Keratinocyte (primary cell): ENCODE data around the gene POMT2. TPM values are rescaled to one million over a fixed set of nuclear protein-coding genes. Genes with fewer than 3 reads are reported as not detected.

Experiments used
- DNase-seq: peaks from one replicate; pipeline ENCODE4 v3.0.0-alpha.2; 2011; ENCODE audit warnings: low read depth, missing footprints, low spot score
- FAIRE-seq: peaks from 2 replicates; lab custom pipeline; 2011; peaks lifted over from hg19 to GRCh38; lab: Jason Lieb, UNC
- H2AFZ ChIP-seq: 2 replicates; pipeline ENCODE4 v1.6.0; 2012; ENCODE audit warnings: low read length, control low read depth, inconsistent platforms; ENCODE audit not compliant: control insufficient read depth
- H3K27ac ChIP-seq: 2 replicates; pipeline ENCODE4 v1.5.1; 2011; ENCODE audit warnings: low read length; ENCODE audit not compliant: control insufficient read depth, insufficient read depth
- H3K27me3 ChIP-seq: 3 replicates; pipeline ENCODE4 v1.6.0; 2011; ENCODE audit warnings: low read length; ENCODE audit not compliant: control insufficient read depth, insufficient read depth; ENCODE audit errors: extremely low read depth
- H3K36me3 ChIP-seq, 2 experiments: 2 replicates in 1 of 2; 3 replicates in 1 of 2; pipeline ENCODE4 v1.5.1; 2011; ENCODE audit warnings: low read length in 2 of 2, mild to moderate bottlenecking in 1 of 2; ENCODE audit not compliant: control insufficient read depth in 2 of 2, insufficient read depth in 2 of 2; ENCODE audit errors: extremely low read depth in 1 of 2
- H3K4me1 ChIP-seq: 3 replicates; pipeline ENCODE4 v1.5.1; 2011; ENCODE audit warnings: low read length; ENCODE audit not compliant: control insufficient read depth, insufficient read depth; ENCODE audit errors: extremely low read depth
- H3K4me2 ChIP-seq: 3 replicates; pipeline ENCODE4 v1.6.0; 2011; ENCODE audit warnings: low read depth, low read length; ENCODE audit not compliant: control insufficient read depth, insufficient read depth; ENCODE audit errors: extremely low read depth
- H3K4me3 ChIP-seq, 3 experiments: fragments of 200-600 bp in 1 of 3; sonication (generic) in 1 of 3; 2 replicates in 2 of 3; 3 replicates in 1 of 3; pipeline ENCODE4 v1.5.1; 2011 to 2016; ENCODE audit warnings: low read length in 3 of 3, mild to moderate bottlenecking in 3 of 3, control low read depth in 2 of 3, inconsistent platforms in 1 of 3, low read depth in 1 of 3, mixed read lengths in 1 of 3, mixed run types in 1 of 3, moderate library complexity in 1 of 3; ENCODE audit not compliant: control insufficient read depth in 2 of 3, insufficient read depth in 2 of 3; ENCODE audit errors: extremely low read depth in 1 of 3
- H3K79me2 ChIP-seq: 2 replicates; pipeline ENCODE4 v1.6.0; 2012; ENCODE audit warnings: low read length; ENCODE audit not compliant: control insufficient read depth, insufficient read depth
- H3K9ac ChIP-seq: 3 replicates; pipeline ENCODE4 v1.6.0; 2011; ENCODE audit warnings: low read length; ENCODE audit not compliant: control insufficient read depth, insufficient read depth; ENCODE audit errors: extremely low read depth
- H3K9me1 ChIP-seq: 3 replicates; pipeline ENCODE4 v1.6.0; 2011; ENCODE audit warnings: low read length; ENCODE audit not compliant: control insufficient read depth, insufficient read depth; ENCODE audit errors: extremely low read depth
- H3K9me3 ChIP-seq: 2 replicates; pipeline ENCODE4 v1.5.1; 2012; ENCODE audit warnings: low read depth, low read length; ENCODE audit not compliant: control insufficient read depth
- H4K20me1 ChIP-seq: 3 replicates; pipeline ENCODE4 v1.6.0; 2011; ENCODE audit warnings: low read length; ENCODE audit not compliant: control insufficient read depth, insufficient read depth; ENCODE audit errors: extremely low read depth
- EZH2 ChIP-seq: IDR thresholded peaks from one replicate; pipeline ENCODE4 v1.6.1; 2012; ENCODE audit warnings: inconsistent platforms, mild to moderate bottlenecking, low read length, moderate library complexity
- dilution Hi-C: fragments of 300-500 bp; cut with MboI; formaldehyde crosslinking; loops from one replicate; pipeline ENCODE4 v1.7.0; 2020; ENCODE audit warnings: low sequenced_read_pairs; ENCODE audit not compliant: extremely low pct_ligation_motif_present
- polyA plus RNA-seq, 5 experiments: library from polyadenylated mRNA; depleted of rRNA in 3 of 5; stranded (reverse) in 3 of 5; stranded (forward) in 1 of 5; unstranded in 1 of 5; fragments of >200 nt; gene quantifications; 1 replicate in 1 of 5; 2 replicates in 3 of 5; 3 replicates in 1 of 5; pipeline versions ENCODE4 v1.2.1 to v1.2.3, GENCODE V29; 2011 to 2012; ENCODE audit warnings: missing spikeins in 2 of 5, low read depth in 1 of 5, low replicate concordance in 1 of 5
- TF ChIP-seq, protein P1 (sequence below), 3 experiments: IDR thresholded peaks in 1 of 3; conservative IDR thresholded peaks in 1 of 3; optimal IDR thresholded peaks in 1 of 3; 2 replicates in 2 of 3; 3 replicates in 1 of 3; pipeline versions ENCODE3 to v1.5.1; 2011; ENCODE audit warnings: low read length in 3 of 3, mild to moderate bottlenecking in 3 of 3, moderate library complexity in 2 of 3, control low read depth in 1 of 3, inconsistent platforms in 1 of 3; ENCODE audit not compliant: insufficient read depth in 2 of 3; ENCODE audit errors: extremely low read depth in 1 of 3

The POMT2 gene
- polyA plus RNA-seq, 1 donor (not counting 4 experiments of a cell fraction or from before 2014, with no cell fraction given), result 21.1 TPM

DNA sequence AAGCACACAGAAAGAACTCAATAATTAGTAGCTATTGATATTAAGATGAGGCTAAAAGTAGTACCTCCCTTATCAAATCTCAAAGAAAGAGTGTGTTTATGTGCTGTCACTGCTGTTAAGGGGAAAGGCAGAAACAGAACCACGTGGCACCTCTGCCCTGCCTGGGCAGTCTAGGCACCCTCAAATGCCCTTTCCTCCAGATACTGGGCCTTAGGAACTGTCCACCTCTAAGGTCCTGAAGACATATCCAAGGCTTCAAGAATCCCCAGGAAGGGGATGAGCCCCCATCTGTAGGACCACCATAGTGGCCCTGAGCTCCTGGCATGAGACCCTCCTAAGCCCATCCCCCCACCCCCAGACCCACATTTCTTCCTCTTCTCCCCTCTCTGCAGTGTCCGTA lies 78.7 kb downstream of the POMT2 start:
- no peak for DNase-seq
- no peak overlapping the region for H3K4me2 ChIP-seq

DNA sequence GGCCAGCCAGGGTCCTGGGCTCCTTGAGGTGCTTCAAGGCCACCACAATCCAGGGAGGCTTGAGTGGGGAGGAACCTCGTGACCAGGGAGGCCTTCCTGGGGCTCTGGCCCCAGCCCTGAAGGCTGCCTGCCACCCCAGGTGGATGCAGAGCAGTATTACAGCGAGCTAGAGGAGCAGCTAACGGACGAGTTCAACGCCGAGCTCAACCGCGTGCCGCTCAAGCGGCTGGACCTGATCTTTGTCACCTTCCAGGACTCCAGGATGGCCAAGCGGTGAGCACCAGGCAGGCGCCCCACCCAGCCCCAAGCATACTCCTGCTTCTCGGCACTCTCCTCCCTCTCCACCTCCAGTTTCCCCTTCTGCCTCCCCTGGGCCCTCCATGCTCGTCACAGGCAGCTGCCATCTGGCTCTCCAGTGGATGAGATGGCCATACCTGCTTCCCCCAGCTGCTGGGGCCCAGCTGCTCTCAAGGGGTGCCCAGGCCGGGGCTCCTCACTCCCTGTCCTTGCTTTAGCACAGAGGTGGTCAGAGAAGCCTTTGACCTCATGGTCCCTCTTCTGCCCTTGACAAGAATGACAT lies 80.3 kb downstream of the POMT2 start:
- DNase-seq (no peak), FAIRE-seq (no peak)
- Histone ChIP-seq H3K4me2 (no peak overlapping the region), H3K79me2 (no peaks in the 10 kb centered on the region), H3K9me3 (no peaks in the 10 kb centered on the region), H2AFZ (no peak overlapping the region), H3K27me3 (no peaks in the 10 kb centered on the region), H3K36me3 (no peaks in the 10 kb centered on the region), H3K9me1 (no peaks in the 10 kb centered on the region), H4K20me1 (no peaks in the 10 kb centered on the region), H3K27ac (no peak overlapping the region), H3K4me3 (no peak overlapping the region), H3K9ac (no peak overlapping the region), H3K4me1 (no peaks in the 10 kb centered on the region)
- dilution Hi-C loops, result no loop called here
- TF ChIP-seq, protein P1, sequence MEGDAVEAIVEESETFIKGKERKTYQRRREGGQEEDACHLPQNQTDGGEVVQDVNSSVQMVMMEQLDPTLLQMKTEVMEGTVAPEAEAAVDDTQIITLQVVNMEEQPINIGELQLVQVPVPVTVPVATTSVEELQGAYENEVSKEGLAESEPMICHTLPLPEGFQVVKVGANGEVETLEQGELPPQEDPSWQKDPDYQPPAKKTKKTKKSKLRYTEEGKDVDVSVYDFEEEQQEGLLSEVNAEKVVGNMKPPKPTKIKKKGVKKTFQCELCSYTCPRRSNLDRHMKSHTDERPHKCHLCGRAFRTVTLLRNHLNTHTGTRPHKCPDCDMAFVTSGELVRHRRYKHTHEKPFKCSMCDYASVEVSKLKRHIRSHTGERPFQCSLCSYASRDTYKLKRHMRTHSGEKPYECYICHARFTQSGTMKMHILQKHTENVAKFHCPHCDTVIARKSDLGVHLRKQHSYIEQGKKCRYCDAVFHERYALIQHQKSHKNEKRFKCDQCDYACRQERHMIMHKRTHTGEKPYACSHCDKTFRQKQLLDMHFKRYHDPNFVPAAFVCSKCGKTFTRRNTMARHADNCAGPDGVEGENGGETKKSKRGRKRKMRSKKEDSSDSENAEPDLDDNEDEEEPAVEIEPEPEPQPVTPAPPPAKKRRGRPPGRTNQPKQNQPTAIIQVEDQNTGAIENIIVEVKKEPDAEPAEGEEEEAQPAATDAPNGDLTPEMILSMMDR (optimal IDR thresholded peaks at IDR 0.05 in 1 of 3, IDR thresholded peaks at IDR 0.05 in 1 of 3, conservative IDR thresholded peaks at IDR 0.05 in 1 of 3; ENCODE audit: extremely low read depth in 1 of 3, insufficient read depth in 2 of 3, low read length in 3 of 3), result no peak
- no peak for TF ChIP-seq EZH2

More for the DNA sequence above, 78.7 kb downstream of the POMT2 start:
- Histone ChIP-seq H3K9me1 (no peaks in the 10 kb centered on the region), H3K27ac (no peak overlapping the region), H2AFZ (no peak overlapping the region), H3K9me3 (no peaks in the 10 kb centered on the region), H3K79me2 (no peaks in the 10 kb centered on the region), H3K4me3 (no peak overlapping the region), H3K27me3 (no peaks in the 10 kb centered on the region), H4K20me1 (no peaks in the 10 kb centered on the region), H3K4me1 (no peaks in the 10 kb centered on the region), H3K36me3 (no peaks in the 10 kb centered on the region), H3K9ac (no peak overlapping the region)
- TF ChIP-seq, protein P1 (optimal IDR thresholded peaks at IDR 0.05 in 1 of 3, IDR thresholded peaks at IDR 0.05 in 1 of 3, conservative IDR thresholded peaks at IDR 0.05 in 1 of 3; ENCODE audit: extremely low read depth in 1 of 3, insufficient read depth in 2 of 3, low read length in 3 of 3), result no peak
- no peak for TF ChIP-seq EZH2
- dilution Hi-C loops, result no loop called here
- FAIRE-seq, result no peak
